Osteoblast (primary cell): ENCODE measurements around the gene UGP2. TPM values are rescaled to one million over a fixed set of nuclear protein-coding genes. Genes with fewer than 3 reads are reported as not detected.
"Not testable (repeated sequence)": the region's sequence is repeated elsewhere in the genome, so short reads cannot be mapped to it uniquely, and the experiment has no call there.

ENCODE experiments used
- DNase-seq: peaks from one replicate; pipeline ENCODE4 v3.0.0; 2011; ENCODE audit warnings: low spot score, mixed read lengths; ENCODE audit not compliant: insufficient read length; ENCODE audit errors: missing footprints
- H2AFZ ChIP-seq: 2 replicates; pipeline ENCODE4 v1.6.0; 2011; ENCODE audit warnings: mild to moderate bottlenecking, low read length
- H3K27ac ChIP-seq: 2 replicates; pipeline ENCODE4 v1.5.1; 2011; ENCODE audit warnings: mild to moderate bottlenecking, low read depth, low read length, moderate library complexity
- H3K27me3 ChIP-seq: 2 replicates; pipeline ENCODE4 v1.6.0; 2012; ENCODE audit warnings: mild to moderate bottlenecking, control low read depth, inconsistent platforms, low read length, moderate library complexity; ENCODE audit not compliant: insufficient read depth
- H3K36me3 ChIP-seq: 2 replicates; pipeline ENCODE4 v1.5.1; 2011; ENCODE audit warnings: mild to moderate bottlenecking, low read length, control low read depth, moderate library complexity; ENCODE audit not compliant: insufficient read depth
- H3K4me1 ChIP-seq: 2 replicates; pipeline ENCODE4 v1.5.1; 2011; ENCODE audit warnings: mild to moderate bottlenecking, low read length, control low read depth, moderate library complexity; ENCODE audit not compliant: insufficient read depth
- H3K4me2 ChIP-seq: 2 replicates; pipeline ENCODE4 v1.6.0; 2011; ENCODE audit warnings: mild to moderate bottlenecking, low read length; ENCODE audit not compliant: insufficient read depth
- H3K4me3 ChIP-seq: fragments of 200-600 bp; sonication (generic); 3 replicates; pipeline ENCODE4 v1.5.1; 2012; ENCODE audit warnings: mild to moderate bottlenecking, low read length, inconsistent platforms; ENCODE audit not compliant: insufficient read depth
- H3K79me2 ChIP-seq: 2 replicates; pipeline ENCODE4 v1.6.0; 2012; ENCODE audit warnings: mild to moderate bottlenecking, low read length, control low read depth, inconsistent platforms; ENCODE audit not compliant: insufficient read depth
- H3K9me3 ChIP-seq: 2 replicates; pipeline ENCODE4 v1.5.1; 2011; ENCODE audit warnings: low read depth, low read length, control low read depth
- H4K20me1 ChIP-seq: 2 replicates; pipeline ENCODE4 v1.6.0; 2012; ENCODE audit warnings: mild to moderate bottlenecking, low read length, control low read depth; ENCODE audit not compliant: insufficient read depth
- CTCF ChIP-seq: IDR thresholded peaks from 2 replicates; pipeline ENCODE4 v1.5.1; 2011; ENCODE audit warnings: mild to moderate bottlenecking, low read depth, low read length, moderate library complexity; ENCODE audit errors: extremely low read depth
- total RNA-seq: library from RNA; depleted of rRNA; stranded (reverse); fragments of >200 nt; gene quantifications from 2 replicates; pipeline ENCODE4 v1.2.3, GENCODE V29; 2012

UGP2 gene
- total RNA-seq, 1 donor = 123 TPM

- no peak for TF ChIP-seq CTCF
- no peaks in the 10 kb centered on the region for H4K20me1 ChIP-seq
Observed at GRCh38 chr2:63801455-63801854, 40.2 kb upstream of the UGP2 start.

GRCh38 chr2:63805412-63805811 is 36.3 kb upstream of the UGP2 start:
- Histone ChIP-seq H3K79me2 (no peaks in the 10 kb centered on the region), H4K20me1 (no peaks in the 10 kb centered on the region), H3K27ac (no peak overlapping the region), H3K36me3 (no peaks in the 10 kb centered on the region), H2AFZ (no peak overlapping the region), H3K9me3 (no peaks in the 10 kb centered on the region), H3K4me1 (no peaks in the 10 kb centered on the region), H3K4me2 (no peak overlapping the region), H3K4me3 (no peak overlapping the region), H3K27me3 (no peaks in the 10 kb centered on the region)
- no peak for TF ChIP-seq CTCF
- no peak for DNase-seq

More at GRCh38 chr2:63801455-63801854, 40.2 kb upstream of the UGP2 start:
- Histone ChIP-seq H3K36me3 (no peaks in the 10 kb centered on the region), H3K27ac (no peak overlapping the region), H3K4me1 (peaks cover 4% of the 10 kb centered on the region), H3K27me3 (no peaks in the 10 kb centered on the region), H3K4me2 (no peak overlapping the region), H3K4me3 (no peak overlapping the region), H2AFZ (no peak overlapping the region), H3K79me2 (no peaks in the 10 kb centered on the region), H3K9me3 (no peaks in the 10 kb centered on the region)
- DNase-seq = no peak

- H2AFZ ChIP-seq, H3K9me3 ChIP-seq, H3K4me3 ChIP-seq, H3K4me1 ChIP-seq, H4K20me1 ChIP-seq, H3K79me2 ChIP-seq, H3K36me3 ChIP-seq, DNase-seq, H3K4me2 ChIP-seq, H3K27ac ChIP-seq, H3K27me3 ChIP-seq: not testable (repeated sequence)
Observed at GRCh38 chr2:63808036-63808435, 33.7 kb upstream of the UGP2 start.

GRCh38 chr2:63808911-63809310 is 32.8 kb upstream of the UGP2 start:
- not testable (repeated sequence) for H2AFZ ChIP-seq, H3K27me3 ChIP-seq, H3K36me3 ChIP-seq, H4K20me1 ChIP-seq, H3K4me1 ChIP-seq, H3K4me3 ChIP-seq, H3K79me2 ChIP-seq, DNase-seq, H3K27ac ChIP-seq, H3K4me2 ChIP-seq, H3K9me3 ChIP-seq

- Histone ChIP-seq H3K27ac (no peak overlapping the region), H3K4me3 (no peak overlapping the region), H3K4me2 (no peak overlapping the region), H2AFZ (no peak overlapping the region), H4K20me1 (no peaks in the 10 kb centered on the region), H3K36me3 (no peaks in the 10 kb centered on the region), H3K9me3 (no peaks in the 10 kb centered on the region), H3K79me2 (no peaks in the 10 kb centered on the region), H3K4me1 (peaks cover 6% of the 10 kb centered on the region), H3K27me3 (no peaks in the 10 kb centered on the region)
- no peak for TF ChIP-seq CTCF
- no peak for DNase-seq
Observed at GRCh38 chr2:63811063-63811462, 30.6 kb upstream of the UGP2 start.

- not testable (repeated sequence) for H3K27me3 ChIP-seq, H3K9me3 ChIP-seq, H2AFZ ChIP-seq, H3K36me3 ChIP-seq, H3K27ac ChIP-seq, H3K4me2 ChIP-seq, H4K20me1 ChIP-seq, H3K4me3 ChIP-seq, H3K79me2 ChIP-seq, DNase-seq
- peaks cover 13% of the 10 kb centered on the region for H3K4me1 ChIP-seq
Observed at GRCh38 chr2:63811870-63812269, 29.8 kb upstream of the UGP2 start.
